ENCODE data around the gene SNX25.
"Not testable (repeated sequence)": the region's sequence is repeated elsewhere in the genome, so short reads cannot be mapped to it uniquely, and the experiment has no call there.

The SNX25 gene

DNA sequence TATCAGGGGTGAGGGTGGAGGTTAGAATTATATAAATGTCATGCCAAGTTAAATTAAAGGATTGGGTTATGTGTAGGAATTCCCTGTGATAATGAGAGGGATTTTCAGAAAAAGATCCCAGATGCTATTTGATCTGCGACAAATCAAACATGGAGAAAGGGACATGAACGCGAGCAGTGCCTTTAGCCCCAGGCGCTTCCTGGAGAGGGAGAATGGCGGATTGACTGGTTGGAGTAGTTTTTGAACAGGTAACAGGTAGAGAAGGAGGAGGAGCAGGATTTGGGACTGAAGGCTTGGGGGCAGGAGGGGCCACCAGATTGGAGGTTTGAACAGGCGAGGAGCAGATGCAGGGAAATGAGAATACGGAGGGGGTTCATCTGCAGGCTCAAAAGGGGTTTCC lies 119.2 kb downstream of the SNX25 start:
- no peak for TF ChIP-seq CTCF (IDR thresholded peaks at IDR 0.05; ENCODE audit: insufficient read depth, low read length, poor library complexity, severe bottlenecking)

GRCh38 chr4:185329879-185330510 lies 120.6 kb downstream of the SNX25 start:
- not testable (repeated sequence) for DNase-seq (ENCODE audit: extremely low read depth, insufficient read length); H3K36me3 ChIP-seq (ENCODE audit: control insufficient read depth, insufficient read depth, low read length); H3K27me3 ChIP-seq (replicated peaks; ENCODE audit: control insufficient read depth, insufficient read depth, low read length); H3K4me3 ChIP-seq (replicated peaks; ENCODE audit: low read depth, low read length)

More for the DNA sequence above, 119.2 kb downstream of the SNX25 start:
- H3K36me3 ChIP-seq (ENCODE audit: control insufficient read depth, insufficient read depth, low read length) = peaks cover 12% of the 10 kb centered on the region
- H3K4me3 ChIP-seq (replicated peaks; ENCODE audit: low read depth, low read length) = no peak overlapping the region
- H3K27me3 ChIP-seq (replicated peaks; ENCODE audit: control insufficient read depth, insufficient read depth, low read length) = no peaks in the 10 kb centered on the region
- no peak for DNase-seq (ENCODE audit: extremely low read depth, insufficient read length)

DNA sequence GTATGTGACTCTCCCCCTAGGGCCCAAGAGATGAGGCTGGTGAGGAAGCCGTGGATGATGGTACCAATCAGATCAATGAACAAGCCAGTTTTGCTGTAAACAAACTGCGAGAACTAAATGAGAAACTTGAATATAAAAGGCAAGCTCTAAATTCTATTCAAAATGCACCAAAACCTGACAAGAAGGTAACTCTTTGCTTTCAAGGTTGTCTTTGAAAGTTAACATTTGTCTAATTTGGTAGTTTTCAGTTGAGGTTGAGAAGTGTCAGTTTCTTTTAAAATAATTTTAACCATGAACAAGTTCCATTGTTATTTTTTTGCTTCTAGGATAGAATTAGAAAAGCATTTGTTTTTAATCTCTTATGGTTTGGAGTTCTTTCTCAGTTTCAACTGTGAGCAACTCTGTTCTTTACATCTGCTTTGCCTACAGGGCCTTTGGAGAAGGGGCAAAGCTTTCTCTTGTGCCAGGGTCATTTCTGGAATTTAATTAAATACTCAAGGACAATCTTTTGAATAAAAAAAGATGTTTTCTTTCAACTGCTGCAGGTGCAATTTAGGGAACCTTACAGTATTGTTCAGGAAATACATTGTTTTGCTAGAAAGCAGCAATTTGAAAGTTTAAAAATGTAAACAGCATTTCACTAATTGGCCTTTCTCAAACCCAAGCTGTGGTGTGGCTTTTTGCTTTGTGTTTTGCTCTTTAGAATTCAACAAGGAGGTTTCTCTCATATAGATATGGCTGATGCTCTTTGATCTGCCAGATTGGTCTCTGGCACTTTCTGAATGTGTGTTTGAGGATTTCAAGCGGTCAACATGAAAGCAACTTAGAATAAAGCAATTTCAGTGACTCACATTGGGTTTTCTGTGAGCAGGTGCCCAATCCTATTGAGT lies 123.4 kb downstream of the SNX25 start:
- H3K27me3 ChIP-seq (replicated peaks; ENCODE audit: control insufficient read depth, insufficient read depth, low read length) = no peaks in the 10 kb centered on the region
- no peak for TF ChIP-seq CTCF (IDR thresholded peaks at IDR 0.05; ENCODE audit: insufficient read depth, low read length, poor library complexity, severe bottlenecking)
- no peak overlapping the region for H3K4me3 ChIP-seq (replicated peaks; ENCODE audit: low read depth, low read length)
- peak; percentile 59 for DNase-seq (ENCODE audit: extremely low read depth, insufficient read length)
- H3K36me3 ChIP-seq (ENCODE audit: control insufficient read depth, insufficient read depth, low read length) = peaks cover 12% of the 10 kb centered on the region

GRCh38 chr4:185334326-185334725 lies 124.9 kb downstream of the SNX25 start:
- H3K4me3 ChIP-seq (replicated peaks; ENCODE audit: low read depth, low read length) = no peak overlapping the region
- peaks cover 7% of the 10 kb centered on the region for H3K36me3 ChIP-seq (ENCODE audit: control insufficient read depth, insufficient read depth, low read length)
- no peaks in the 10 kb centered on the region for H3K27me3 ChIP-seq (replicated peaks; ENCODE audit: control insufficient read depth, insufficient read depth, low read length)
- no peak for DNase-seq (ENCODE audit: extremely low read depth, insufficient read length)
- TF ChIP-seq CTCF (IDR thresholded peaks at IDR 0.05; ENCODE audit: insufficient read depth, low read length, poor library complexity, severe bottlenecking) = no peak

GRCh38 chr4:185335579-185335978 lies 126.2 kb downstream of the SNX25 start:
- TF ChIP-seq CTCF (IDR thresholded peaks at IDR 0.05; ENCODE audit: insufficient read depth, low read length, poor library complexity, severe bottlenecking) = no peak
- H3K27me3 ChIP-seq (replicated peaks; ENCODE audit: control insufficient read depth, insufficient read depth, low read length) = no peaks in the 10 kb centered on the region
- H3K36me3 ChIP-seq (ENCODE audit: control insufficient read depth, insufficient read depth, low read length) = peaks cover 7% of the 10 kb centered on the region
- DNase-seq (ENCODE audit: extremely low read depth, insufficient read length) = no peak
- no peak overlapping the region for H3K4me3 ChIP-seq (replicated peaks; ENCODE audit: low read depth, low read length)

- DNase-seq (ENCODE audit: extremely low read depth, insufficient read length) = no peak
- TF ChIP-seq CTCF (IDR thresholded peaks at IDR 0.05; ENCODE audit: insufficient read depth, low read length, poor library complexity, severe bottlenecking) = no peak
- no peak overlapping the region for H3K4me3 ChIP-seq (replicated peaks; ENCODE audit: low read depth, low read length)
- H3K36me3 ChIP-seq (ENCODE audit: control insufficient read depth, insufficient read depth, low read length) = peaks cover 9% of the 10 kb centered on the region
- H3K27me3 ChIP-seq (replicated peaks; ENCODE audit: control insufficient read depth, insufficient read depth, low read length) = no peaks in the 10 kb centered on the region
Observed at GRCh38 chr4:185339941-185340340, 130.5 kb downstream of the SNX25 start.

All from GM06990 (cell line).